GM04503 (cell line): ENCODE measurements around the gene PTCD2.
"Not testable (repeated sequence)": the region's sequence is repeated elsewhere in the genome, so short reads cannot be mapped to it uniquely, and the experiment has no call there.

Experiments
- DNase-seq: peaks from one replicate; pipeline ENCODE4 v3.0.0-alpha.2; 2012; ENCODE audit warnings: low read depth

Gene PTCD2

DNA sequence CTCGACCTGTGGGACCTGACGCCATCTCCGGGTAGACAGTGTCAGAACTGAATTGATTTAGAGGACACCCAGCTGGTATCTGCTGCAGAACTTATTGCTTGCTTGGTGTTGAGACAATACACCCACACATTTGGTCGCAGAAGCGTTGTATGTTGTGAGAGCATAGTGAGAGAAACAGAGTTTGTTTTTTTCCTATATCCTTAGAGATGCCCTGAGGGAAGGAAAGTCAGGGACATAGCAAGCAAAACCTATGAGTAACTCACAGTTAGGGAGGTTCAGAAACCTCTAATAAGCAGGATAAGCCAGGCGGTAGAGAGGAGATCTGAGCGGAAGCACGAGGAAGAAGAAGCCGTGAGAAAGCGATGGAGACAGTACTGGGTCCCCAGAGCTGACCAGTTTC is 59.8 kb downstream of the PTCD2 start:
- DNase-seq, result no peak

- DNase-seq, result no peak
Observed at GRCh38 chr5:72380492-72381274, 60.5 kb downstream of the PTCD2 start.

DNA sequence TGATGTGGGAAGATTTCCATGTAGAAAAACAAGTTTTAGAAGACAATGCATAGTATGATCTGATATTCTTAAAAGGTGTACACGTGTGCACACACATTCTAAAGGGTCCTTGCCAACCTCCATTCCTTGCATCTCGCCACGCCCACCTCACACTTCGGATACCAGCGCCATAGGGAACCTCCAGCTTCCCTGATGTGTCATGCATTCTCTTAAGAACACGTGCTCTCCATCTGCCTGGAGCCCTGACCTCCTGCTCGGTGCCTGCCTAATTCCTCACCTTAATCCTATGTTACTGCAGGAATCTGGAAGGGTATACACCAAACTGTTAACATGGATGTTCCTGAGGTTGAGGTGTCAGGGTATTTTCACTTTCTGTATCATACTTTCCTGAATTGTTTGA is 63.1 kb downstream of the PTCD2 start:
- DNase-seq, result no peak

DNA sequence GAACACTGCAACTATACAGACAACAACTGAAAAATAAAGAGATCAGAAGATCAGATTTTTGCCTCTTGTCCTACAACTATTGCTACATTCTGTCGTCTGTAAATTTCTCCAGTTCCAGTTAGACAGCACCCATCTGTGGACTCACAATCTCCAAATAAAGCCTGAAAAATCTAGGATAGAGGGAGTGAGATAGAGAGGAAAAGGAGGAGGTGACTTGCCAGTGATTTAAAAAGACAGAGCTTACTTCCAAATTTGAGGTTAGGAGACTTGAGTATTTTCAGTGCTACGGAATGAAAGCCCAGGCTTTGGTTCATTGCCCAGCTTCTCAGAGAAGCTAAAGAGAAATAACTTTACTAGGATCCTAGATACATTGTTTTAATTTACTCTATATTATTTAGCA is 63.6 kb downstream of the PTCD2 start:
- DNase-seq, result no peak

DNA sequence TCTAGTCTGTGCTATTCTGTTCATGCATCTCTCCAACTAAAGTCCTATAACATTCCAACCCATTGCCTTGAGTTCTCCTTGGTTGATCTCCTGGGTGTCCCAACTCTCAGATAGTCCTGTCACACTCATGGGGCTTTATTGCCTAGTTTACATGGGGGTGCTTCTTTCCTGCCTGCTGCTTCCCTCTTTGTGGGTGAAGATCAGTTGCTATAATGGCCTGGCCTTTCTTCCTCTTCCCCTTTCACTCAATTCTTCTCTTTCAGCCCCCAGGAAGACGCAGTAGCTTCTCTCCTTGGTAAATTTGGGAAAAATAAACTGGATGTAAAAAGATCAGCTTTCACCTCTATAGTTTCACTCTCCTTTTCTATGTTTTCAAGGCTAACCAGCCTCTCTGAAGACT is 66.5 kb downstream of the PTCD2 start:
- no peak for DNase-seq

DNA sequence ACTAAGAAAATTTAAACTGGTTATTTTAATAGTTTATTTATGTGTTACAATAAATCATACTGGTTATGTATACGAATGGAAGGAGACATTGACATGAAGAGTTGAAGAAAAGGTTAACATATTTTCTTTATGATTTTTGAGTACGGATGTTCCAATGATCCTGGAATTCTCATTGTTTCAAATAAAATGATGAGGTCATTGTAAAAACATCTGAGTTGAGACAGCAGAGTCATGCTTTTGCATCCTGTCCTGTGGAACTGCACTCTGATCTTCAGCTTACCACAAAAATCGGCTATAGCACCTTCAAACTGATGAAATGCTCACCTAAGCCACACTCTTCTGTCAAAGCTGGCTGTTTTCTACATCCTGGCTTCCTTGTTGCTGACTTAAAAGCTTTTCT is 67.8 kb downstream of the PTCD2 start:
- DNase-seq, result peak; percentile 66

DNA sequence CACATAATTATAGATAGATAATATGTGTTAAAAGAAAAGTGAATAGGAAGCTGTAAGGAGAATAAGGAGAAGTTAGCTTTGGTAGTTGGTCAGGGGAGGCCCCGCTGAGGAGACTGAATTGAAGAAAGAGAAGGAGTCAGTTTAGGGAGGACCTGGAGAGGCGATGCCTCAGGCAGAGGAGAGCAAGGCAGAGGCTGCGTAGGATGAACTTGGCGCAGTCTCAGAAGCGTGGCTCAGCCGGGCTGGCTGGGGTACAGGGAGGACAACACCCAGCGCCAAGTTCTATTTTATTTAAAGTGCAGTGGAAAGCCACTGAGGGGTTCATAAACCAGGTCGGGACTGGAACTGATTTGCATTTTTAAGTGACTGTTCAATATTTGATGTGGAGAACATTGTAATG is 68.5 kb downstream of the PTCD2 start:
- no peak for DNase-seq

- DNase-seq, result no peak
Observed at GRCh38 chr5:72390836-72391235, 70.7 kb downstream of the PTCD2 start.

GRCh38 chr5:72392326-72392733 is 72.2 kb downstream of the PTCD2 start:
- peak; percentile 51 for DNase-seq

GRCh38 chr5:72393052-72393451 is 72.9 kb downstream of the PTCD2 start:
- no peak for DNase-seq

GRCh38 chr5:72394688-72395087 is 74.5 kb downstream of the PTCD2 start:
- DNase-seq, result no peak

DNA sequence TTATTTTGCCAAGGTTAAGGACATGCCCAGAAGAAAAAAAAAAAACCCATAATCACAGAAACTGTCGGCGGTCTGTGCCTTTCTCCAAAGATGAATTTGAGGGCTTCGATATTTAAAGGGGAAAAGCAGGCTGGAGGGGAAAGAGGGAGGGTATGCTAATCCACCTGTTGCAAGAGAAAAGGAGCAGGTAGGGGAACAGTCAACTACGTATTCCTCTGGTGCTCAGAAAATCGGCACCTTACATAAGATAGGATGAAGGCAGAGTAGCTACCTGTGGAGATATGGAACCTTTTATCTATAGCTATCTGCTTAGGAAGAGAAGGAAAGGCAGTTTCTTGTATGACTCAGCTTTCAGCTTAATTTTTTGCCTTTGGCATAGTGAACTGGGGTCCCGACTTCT is 77.7 kb downstream of the PTCD2 start:
- no peak for DNase-seq

GRCh38 chr5:72400950-72401349 is 80.8 kb downstream of the PTCD2 start:
- DNase-seq, result no peak

DNA sequence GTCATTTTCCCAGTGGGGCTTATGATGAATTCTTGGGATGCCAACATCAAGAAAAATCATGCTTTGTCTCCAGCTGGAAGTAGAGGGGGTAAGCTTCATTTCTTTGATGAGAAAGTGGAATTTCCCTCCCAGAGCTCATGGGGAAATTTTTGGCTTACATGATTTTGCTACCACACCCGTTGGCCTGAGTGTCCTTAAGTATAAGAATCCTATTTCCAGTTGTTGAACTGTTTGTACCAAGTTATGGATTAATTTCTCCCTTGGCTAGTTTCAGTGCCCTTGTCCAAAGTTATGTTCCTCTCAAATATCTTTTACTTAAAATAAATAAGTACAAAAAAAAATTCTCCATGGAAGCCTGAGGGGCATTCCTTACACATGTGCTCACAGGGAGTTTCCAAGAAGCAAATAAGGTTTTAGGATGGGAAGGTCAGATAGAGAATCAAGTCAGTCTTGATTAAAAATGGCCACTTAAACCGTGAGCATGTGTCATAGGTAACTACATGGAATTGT is 82.3 kb downstream of the PTCD2 start:
- no peak for DNase-seq

GRCh38 chr5:72402959-72403628 is 82.9 kb downstream of the PTCD2 start:
- DNase-seq, result no peak

GRCh38 chr5:72404771-72405170 is 84.6 kb downstream of the PTCD2 start:
- DNase-seq, result not testable (repeated sequence)

DNA sequence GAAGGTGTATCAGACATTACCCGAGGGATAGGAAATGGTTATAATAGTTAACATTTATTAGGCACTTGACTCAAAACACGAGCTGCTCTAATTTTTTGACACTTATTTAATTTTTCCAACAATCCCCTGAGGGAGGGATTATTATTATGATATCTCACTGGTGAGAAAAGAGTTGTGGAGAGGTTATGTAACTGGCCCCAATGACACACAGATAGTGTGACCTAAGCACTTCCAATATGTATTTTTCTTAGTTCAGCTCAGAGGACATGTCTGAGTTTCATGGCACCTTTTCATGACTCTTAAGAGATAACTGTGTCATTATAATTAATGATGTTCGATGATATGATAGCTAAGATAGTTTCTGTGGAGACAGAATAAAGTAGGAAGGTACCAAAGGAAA is 86.9 kb downstream of the PTCD2 start:
- DNase-seq, result no peak

GRCh38 chr5:72407541-72407940 is 87.4 kb downstream of the PTCD2 start:
- DNase-seq, result no peak

GRCh38 chr5:72408127-72408526 is 88.0 kb downstream of the PTCD2 start:
- DNase-seq, result no peak

DNA sequence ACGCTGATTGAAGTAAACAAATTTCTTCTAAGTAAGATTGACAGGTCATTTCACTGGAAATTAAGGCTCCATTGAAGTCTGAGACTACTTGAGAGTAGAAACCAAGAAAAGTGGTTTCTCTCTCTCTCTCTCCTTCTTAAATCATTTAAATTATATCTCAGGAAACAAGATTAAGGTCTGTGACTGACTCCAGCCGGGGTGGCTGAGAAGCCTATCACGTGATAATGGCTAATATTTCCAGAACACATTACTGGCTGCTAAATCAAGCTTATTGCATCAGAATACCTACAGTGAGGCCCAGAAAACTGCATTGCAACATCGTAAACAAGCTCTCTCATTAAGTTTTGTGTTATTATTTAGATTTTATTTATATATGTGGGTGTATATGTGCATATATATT is 88.4 kb downstream of the PTCD2 start:
- no peak for DNase-seq

GRCh38 chr5:72410688-72411295 is 90.6 kb downstream of the PTCD2 start:
- no peak for DNase-seq

GRCh38 chr5:72412283-72413055 is 92.3 kb downstream of the PTCD2 start:
- DNase-seq, result peak; percentile 69
